Heart left ventricle (tissue), 13 donors: Measurements from ENCODE around the gene ATP11B.

Experiments
- POLR2A ChIP-seq, 2 donors: fragments of 450-650 bp; IDR thresholded peaks; one replicate each; pipeline ENCODE4 v1.6.1; 2017; ENCODE audit warnings: antibody characterized with exemption in 2 of 2, mild to moderate bottlenecking in 2 of 2, moderate library complexity in 2 of 2
- TF ChIP-seq, protein P1 (sequence below), 12 donors: fragments of 200-600 bp; sonication (generic) in 4 of 12; IDR thresholded peaks; one replicate each; pipeline versions ENCODE4 v1.5.0 to v1.8.0; 2018 to 2022; ENCODE audit warnings: antibody characterized with exemption in 12 of 12, mild to moderate bottlenecking in 5 of 12
- donor health status: ischemic (EF 13 %, LVEDD 7.1; RV severe dilation, severe dysfunction).
- donor health status: DM: no; HTN: yes; CAD: no.
- donor health status: DM: no; HTN: no; CAD: no.
- donor health status: ischemic (EF 25% LVEDD 6.9; RV normal size, moderate dysfunction).
- donor health status: ischemic (EF 25% LVEDD 5.7; RV mildly dilated, moderate dysfunction).
- donor health status: ischemic (EF 35%, LVEDD 5.7; RV mildly dilated, moderate dysfunction).
- donor health status: nonischemic (EF 11% LVEDD 7.7; RV severe dilation, severe dysfunction).
- donor health status: DM: yes; HTN: yes; CAD: no.
- donor health status: PGD.
- donor health status: ischemic (EF 29% LVEDD 5.4; RV normal size, mild dysfunction).
- donor health status: nonischemic (EF 23%, LVEDD 6.1; RV moderate dilation, normal function).

GRCh38 chr3:182784542-182784941, 8.8 kb upstream of the ATP11B start:
- TF ChIP-seq, protein P1, sequence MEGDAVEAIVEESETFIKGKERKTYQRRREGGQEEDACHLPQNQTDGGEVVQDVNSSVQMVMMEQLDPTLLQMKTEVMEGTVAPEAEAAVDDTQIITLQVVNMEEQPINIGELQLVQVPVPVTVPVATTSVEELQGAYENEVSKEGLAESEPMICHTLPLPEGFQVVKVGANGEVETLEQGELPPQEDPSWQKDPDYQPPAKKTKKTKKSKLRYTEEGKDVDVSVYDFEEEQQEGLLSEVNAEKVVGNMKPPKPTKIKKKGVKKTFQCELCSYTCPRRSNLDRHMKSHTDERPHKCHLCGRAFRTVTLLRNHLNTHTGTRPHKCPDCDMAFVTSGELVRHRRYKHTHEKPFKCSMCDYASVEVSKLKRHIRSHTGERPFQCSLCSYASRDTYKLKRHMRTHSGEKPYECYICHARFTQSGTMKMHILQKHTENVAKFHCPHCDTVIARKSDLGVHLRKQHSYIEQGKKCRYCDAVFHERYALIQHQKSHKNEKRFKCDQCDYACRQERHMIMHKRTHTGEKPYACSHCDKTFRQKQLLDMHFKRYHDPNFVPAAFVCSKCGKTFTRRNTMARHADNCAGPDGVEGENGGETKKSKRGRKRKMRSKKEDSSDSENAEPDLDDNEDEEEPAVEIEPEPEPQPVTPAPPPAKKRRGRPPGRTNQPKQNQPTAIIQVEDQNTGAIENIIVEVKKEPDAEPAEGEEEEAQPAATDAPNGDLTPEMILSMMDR (IDR thresholded peaks at IDR 0.05): no peak
- no peak for TF ChIP-seq POLR2A (IDR thresholded peaks at IDR 0.05)
